ENCODE data around the gene UBE4B. TPM values are rescaled to one million over a fixed set of nuclear protein-coding genes. Genes with fewer than 3 reads are reported as not detected.
"Not testable (repeated sequence)": the region's sequence is repeated elsewhere in the genome, so short reads cannot be mapped to it uniquely, and the experiment has no call there.

The UBE4B gene
- total RNA-seq, 1 donor from 2014 or later = 14.7 TPM

- no peak overlapping the region for H3K4me3 ChIP-seq (ENCODE audit: low read depth, low read length)
- FAIRE-seq (no peak), DNase-seq (ENCODE audit: low read depth) (no peak)
- TF ChIP-seq CTCF (IDR thresholded peaks at IDR 0.05; ENCODE audit: insufficient read depth, low read length, severe bottlenecking) = no peak
- H3K27me3 ChIP-seq (ENCODE audit: control insufficient read depth, insufficient read depth, low read length) = no peaks in the 10 kb centered on the region
- no peaks in the 10 kb centered on the region for H3K36me3 ChIP-seq (ENCODE audit: control insufficient read depth, insufficient read depth, low read length)
These were observed 164.2 kb downstream of the UBE4B start for GRCh38 chr1:10196976-10197375.

GRCh38 chr1:10200620-10201019 is 167.9 kb downstream of the UBE4B start:
- Histone ChIP-seq H3K36me3 (ENCODE audit: control insufficient read depth, insufficient read depth, low read length) (no peaks in the 10 kb centered on the region), H3K4me3 (ENCODE audit: low read depth, low read length) (no peak overlapping the region), H3K27me3 (ENCODE audit: control insufficient read depth, insufficient read depth, low read length) (no peaks in the 10 kb centered on the region)
- no peak for FAIRE-seq
- TF ChIP-seq CTCF (IDR thresholded peaks at IDR 0.05; ENCODE audit: insufficient read depth, low read length, severe bottlenecking) = no peak
- no peak for DNase-seq (ENCODE audit: low read depth)

- Histone ChIP-seq H3K4me3 (ENCODE audit: low read depth, low read length) (no peak overlapping the region), H3K27me3 (ENCODE audit: control insufficient read depth, insufficient read depth, low read length) (no peaks in the 10 kb centered on the region), H3K36me3 (ENCODE audit: control insufficient read depth, insufficient read depth, low read length) (no peaks in the 10 kb centered on the region)
- no peak for TF ChIP-seq CTCF (IDR thresholded peaks at IDR 0.05; ENCODE audit: insufficient read depth, low read length, severe bottlenecking)
- no peak for DNase-seq (ENCODE audit: low read depth)
- FAIRE-seq = no peak
These were observed 171.4 kb downstream of the UBE4B start for GRCh38 chr1:10204003-10204642.

- not testable (repeated sequence) for H3K4me3 ChIP-seq (ENCODE audit: low read depth, low read length); DNase-seq (ENCODE audit: low read depth); H3K36me3 ChIP-seq (ENCODE audit: control insufficient read depth, insufficient read depth, low read length); H3K27me3 ChIP-seq (ENCODE audit: control insufficient read depth, insufficient read depth, low read length); FAIRE-seq
These were observed 172.4 kb downstream of the UBE4B start for GRCh38 chr1:10205206-10205605.

GRCh38 chr1:10207810-10208209 is 175.1 kb downstream of the UBE4B start:
- Histone ChIP-seq H3K4me3 (ENCODE audit: low read depth, low read length) (no peak overlapping the region), H3K27me3 (ENCODE audit: control insufficient read depth, insufficient read depth, low read length) (no peaks in the 10 kb centered on the region), H3K36me3 (ENCODE audit: control insufficient read depth, insufficient read depth, low read length) (no peaks in the 10 kb centered on the region)
- TF ChIP-seq CTCF (IDR thresholded peaks at IDR 0.05; ENCODE audit: insufficient read depth, low read length, severe bottlenecking) = no peak
- DNase-seq (ENCODE audit: low read depth) (no peak), FAIRE-seq (no peak)

- TF ChIP-seq CTCF (IDR thresholded peaks at IDR 0.05; ENCODE audit: insufficient read depth, low read length, severe bottlenecking) = no peak
- FAIRE-seq = no peak
- Histone ChIP-seq H3K36me3 (ENCODE audit: control insufficient read depth, insufficient read depth, low read length) (no peaks in the 10 kb centered on the region), H3K27me3 (ENCODE audit: control insufficient read depth, insufficient read depth, low read length) (no peaks in the 10 kb centered on the region), H3K4me3 (ENCODE audit: low read depth, low read length) (no peak overlapping the region)
- DNase-seq (ENCODE audit: low read depth) = no peak
These were observed 175.8 kb downstream of the UBE4B start for GRCh38 chr1:10208537-10208936.

Measured in bronchial epithelial cell (primary cell).